PC-9 (cell line): Measurements from ENCODE around the gene SLC45A2. TPM values are rescaled to one million over a fixed set of nuclear protein-coding genes. Genes with fewer than 3 reads are reported as not detected.

Experiments
- BruUV-seq: library from RNA; stranded (reverse); fragments of 400-500 nt; replicated peaks from 2 replicates; lab custom pipeline; 2021; lab: Mats Ljungman, UMichigan
- CTCF ChIA-PET: fragments of 300-600 bp; sonication (Branson Sonifier 250); formaldehyde crosslinking; loops from one replicate; lab custom pipeline; 2022; ENCODE audit warnings: antibody characterized with exemption; lab: Charles Lee
- POLR2A ChIA-PET: fragments of 300-600 bp; sonication (Branson Sonifier 250); formaldehyde crosslinking; loops from one replicate; lab custom pipeline; 2022; ENCODE audit warnings: antibody characterized with exemption; ENCODE audit not compliant: unreplicated experiment; lab: Charles Lee
- DNase-seq, 2 experiments: peaks; one replicate each; pipeline versions ENCODE4 v3.0.0 to v3.0.0-alpha.2; 2015 to 2022; ENCODE audit warnings: mixed read lengths in 1 of 2
- H2AFZ ChIP-seq: fragments of 200-600 bp; sonication (generic); 2 replicates; pipeline ENCODE4 v1.8.1; 2017; ENCODE audit warnings: antibody characterized with exemption
- H3F3A ChIP-seq: fragments of 200-600 bp; sonication (generic); 2 replicates; pipeline ENCODE4 v1.8.1; 2017; ENCODE audit warnings: antibody characterized with exemption, mild to moderate bottlenecking, low read depth; ENCODE audit not compliant: insufficient read depth
- H3K27ac ChIP-seq: fragments of 200-600 bp; sonication (generic); 2 replicates; pipeline ENCODE4 v1.6.1; 2016; ENCODE audit warnings: mixed run types
- H3K27me3 ChIP-seq: fragments of 200-600 bp; sonication (generic); 2 replicates; pipeline ENCODE4 v1.6.1; 2016; ENCODE audit warnings: low read depth, mixed run types; ENCODE audit not compliant: insufficient read depth
- H3K36me3 ChIP-seq: fragments of 200-600 bp; sonication (generic); 2 replicates; pipeline ENCODE4 v1.6.1; 2016; ENCODE audit warnings: low read depth, mixed run types
- H3K4me1 ChIP-seq: fragments of 200-600 bp; sonication (generic); replicated peaks from 2 replicates; pipeline ENCODE4 v1.6.1; 2016; ENCODE audit warnings: mixed run types; ENCODE audit not compliant: insufficient read depth
- H3K4me2 ChIP-seq: fragments of 200-600 bp; sonication (generic); 2 replicates; pipeline ENCODE4 v1.6.1; 2017; ENCODE audit warnings: mixed run types
- H3K4me3 ChIP-seq: fragments of 200-600 bp; sonication (generic); 2 replicates; pipeline ENCODE4 v1.6.1; 2016; ENCODE audit warnings: mixed run types
- H3K79me2 ChIP-seq: fragments of 200-600 bp; sonication (generic); 2 replicates; pipeline ENCODE4 v1.6.1; 2017; ENCODE audit warnings: low read depth, mixed run types
- H3K9me2 ChIP-seq: fragments of 200-600 bp; sonication (generic); 2 replicates; pipeline ENCODE4 v1.8.1; 2017; ENCODE audit warnings: mild to moderate bottlenecking; ENCODE audit not compliant: insufficient read depth
- H3K9me3 ChIP-seq: fragments of 200-600 bp; sonication (generic); 2 replicates; pipeline ENCODE4 v1.8.1; 2016; ENCODE audit warnings: low read depth; ENCODE audit not compliant: insufficient read depth
- H4K20me1 ChIP-seq: fragments of 200-600 bp; sonication (generic); 2 replicates; pipeline ENCODE4 v1.8.1; 2017; ENCODE audit not compliant: insufficient read depth
- EZH2 ChIP-seq: fragments of 200-600 bp; sonication (generic); IDR thresholded peaks from 2 replicates; pipeline ENCODE4 v1.8.0; 2017; ENCODE audit warnings: antibody characterized with exemption, low read depth
- intact Hi-C: fragments of 100-400 bp; cut with micrococcal nuclease; formaldehyde crosslinking; loops from one replicate; pipeline ENCODE4 v1.10.0; 2022; ENCODE audit not compliant: unreplicated experiment
- total RNA-seq: library from RNA; stranded (reverse); gene quantifications from 2 replicates; pipeline ENCODE4 v1.2.3, GENCODE V29; 2021
- TF ChIP-seq, protein P1 (sequence below): fragments of 200-600 bp; sonication (generic); conservative IDR thresholded peaks from 2 replicates; pipeline ENCODE4 v1.6.1; 2017; ENCODE audit warnings: mixed run types, antibody characterized with exemption, mild to moderate bottlenecking, moderate library complexity

SLC45A2 gene
- total RNA-seq, 1 experiment from 2014 or later, result 0.33 TPM

DNA sequence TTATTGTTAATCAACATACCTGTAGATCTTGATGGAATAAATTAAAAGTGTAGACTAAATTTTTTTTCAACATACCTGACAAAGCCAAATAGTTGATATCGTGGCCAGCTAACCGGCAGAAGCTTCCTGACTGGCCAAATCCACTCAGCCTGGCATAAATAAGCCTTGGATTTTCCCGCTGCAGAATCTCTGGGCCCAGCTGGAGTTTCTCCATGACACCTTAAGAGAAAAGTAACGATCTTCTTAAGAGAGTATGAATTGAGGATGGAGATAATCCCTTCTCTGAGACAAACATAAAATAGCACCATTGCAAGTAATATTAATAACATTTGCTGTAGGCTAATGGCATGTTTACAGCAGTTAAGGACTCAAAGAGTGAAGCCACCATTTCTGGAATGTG is 21.2 kb upstream of the SLC45A2 start:
- POLR2A ChIA-PET, result interaction anchor here (0.7 kb wide), 2 partner anchors 28 to 35 kb away, joined by 4 read pairs; no protein-coding TSS in a partner anchor
- H3K36me3 ChIP-seq, result no peaks in the 10 kb centered on the region
- H3K4me1 ChIP-seq, result peaks cover 26% of the 10 kb centered on the region
- peaks cover 24% of the 10 kb centered on the region for H3F3A ChIP-seq
- no peaks in the 10 kb centered on the region for H3K27me3 ChIP-seq
- no peak overlapping the region for H3K4me2 ChIP-seq
- intact Hi-C loops, result loop anchor here (5.0 kb wide), 2 partner anchors 237 to 922 kb away; partner anchors contain the start of gene DNAJC21
- CTCF ChIA-PET, result interaction anchor here (0.6 to 1.1 kb wide), 2 partner anchors 9 to 1633 kb away, joined by 3 to 4 read pairs; no protein-coding TSS in a partner anchor
- H3K79me2 ChIP-seq, result peaks cover 9% of the 10 kb centered on the region; the same call in 1 of the 2 replicates
- H3K9me3 ChIP-seq, result no peaks in the 10 kb centered on the region
- TF ChIP-seq EZH2, result no peak
- TF ChIP-seq, protein P1, sequence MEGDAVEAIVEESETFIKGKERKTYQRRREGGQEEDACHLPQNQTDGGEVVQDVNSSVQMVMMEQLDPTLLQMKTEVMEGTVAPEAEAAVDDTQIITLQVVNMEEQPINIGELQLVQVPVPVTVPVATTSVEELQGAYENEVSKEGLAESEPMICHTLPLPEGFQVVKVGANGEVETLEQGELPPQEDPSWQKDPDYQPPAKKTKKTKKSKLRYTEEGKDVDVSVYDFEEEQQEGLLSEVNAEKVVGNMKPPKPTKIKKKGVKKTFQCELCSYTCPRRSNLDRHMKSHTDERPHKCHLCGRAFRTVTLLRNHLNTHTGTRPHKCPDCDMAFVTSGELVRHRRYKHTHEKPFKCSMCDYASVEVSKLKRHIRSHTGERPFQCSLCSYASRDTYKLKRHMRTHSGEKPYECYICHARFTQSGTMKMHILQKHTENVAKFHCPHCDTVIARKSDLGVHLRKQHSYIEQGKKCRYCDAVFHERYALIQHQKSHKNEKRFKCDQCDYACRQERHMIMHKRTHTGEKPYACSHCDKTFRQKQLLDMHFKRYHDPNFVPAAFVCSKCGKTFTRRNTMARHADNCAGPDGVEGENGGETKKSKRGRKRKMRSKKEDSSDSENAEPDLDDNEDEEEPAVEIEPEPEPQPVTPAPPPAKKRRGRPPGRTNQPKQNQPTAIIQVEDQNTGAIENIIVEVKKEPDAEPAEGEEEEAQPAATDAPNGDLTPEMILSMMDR, result no peak
- BruUV-seq, result no TSS peak
- no peak for DNase-seq
- H2AFZ ChIP-seq, result no peak overlapping the region
- H3K9me2 ChIP-seq, result no peaks in the 10 kb centered on the region
- no peaks in the 10 kb centered on the region for H4K20me1 ChIP-seq
- no peak overlapping the region for H3K27ac ChIP-seq
- no peak overlapping the region for H3K4me3 ChIP-seq

DNA sequence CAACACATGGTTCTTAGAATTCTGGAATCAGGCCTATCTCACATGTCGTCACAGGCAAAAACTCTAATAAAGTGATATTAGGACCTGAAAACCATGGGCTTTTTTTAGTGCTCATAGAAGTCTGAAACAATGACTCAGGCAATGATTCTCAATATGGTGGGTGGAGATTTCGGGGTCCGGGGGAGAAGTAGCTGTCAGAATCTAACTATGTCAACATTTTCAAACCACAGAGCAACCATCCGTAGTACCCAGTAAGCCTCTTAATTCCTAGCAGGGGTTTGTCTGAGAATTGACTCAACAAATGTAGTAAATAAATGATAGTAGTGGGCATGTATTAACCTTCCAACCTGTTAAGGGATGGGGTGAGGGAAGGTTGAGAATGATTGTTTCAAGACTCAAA is 20.7 kb upstream of the SLC45A2 start:
- TF ChIP-seq, protein P1, result no peak
- TF ChIP-seq EZH2, result no peak

DNA sequence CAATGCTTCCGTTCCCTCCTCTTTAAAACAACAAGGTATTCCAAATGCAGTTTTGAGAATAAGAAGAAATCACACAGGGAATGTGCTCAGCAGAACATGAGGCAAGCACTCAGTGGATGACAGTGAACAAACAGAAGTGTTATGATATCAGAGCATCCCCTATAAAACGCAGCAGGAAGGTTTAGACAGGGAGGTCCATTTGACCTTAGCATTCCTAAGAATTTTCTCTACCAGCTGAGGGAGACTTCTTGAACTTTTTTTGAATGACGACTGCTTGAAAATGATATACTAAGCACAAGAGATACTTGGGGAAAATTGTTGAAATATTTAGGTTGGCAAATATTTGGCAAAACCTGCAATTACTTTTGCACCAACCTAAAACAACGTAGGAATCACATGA is 19.4 kb upstream of the SLC45A2 start:
- intact Hi-C loops, result no loop called here
- Histone ChIP-seq H3K4me2 (no peak overlapping the region), H3K4me1 (peaks cover 17% of the 10 kb centered on the region), H3F3A (peaks cover 20% of the 10 kb centered on the region), H3K4me3 (no peak overlapping the region), H3K79me2 (peaks cover 9% of the 10 kb centered on the region; the same call in 1 of the 2 replicates), H3K9me3 (no peaks in the 10 kb centered on the region), H3K36me3 (no peaks in the 10 kb centered on the region), H3K9me2 (no peaks in the 10 kb centered on the region), H4K20me1 (no peaks in the 10 kb centered on the region), H3K27me3 (no peaks in the 10 kb centered on the region), H2AFZ (no peak overlapping the region), H3K27ac (no peak overlapping the region)
- BruUV-seq, result no TSS peak
- DNase-seq, result no peak
- ChIA-PET POLR2A (no interaction called here), CTCF (no interaction called here)
- TF ChIP-seq, protein P1, result no peak
- no peak for TF ChIP-seq EZH2

More for the DNA sequence above, 20.7 kb upstream of the SLC45A2 start:
- CTCF ChIA-PET, result no interaction called here
- POLR2A ChIA-PET, result interaction anchor here (0.7 kb wide), 1 partner anchor 28 kb away, joined by 4 read pairs; no protein-coding TSS in a partner anchor
- Histone ChIP-seq H4K20me1 (no peaks in the 10 kb centered on the region), H3F3A (peaks cover 24% of the 10 kb centered on the region), H3K4me2 (no peak overlapping the region), H3K9me3 (no peaks in the 10 kb centered on the region), H3K4me1 (peaks cover 26% of the 10 kb centered on the region), H3K27me3 (no peaks in the 10 kb centered on the region), H3K4me3 (no peak overlapping the region), H3K27ac (no peak overlapping the region), H3K79me2 (peaks cover 9% of the 10 kb centered on the region; the same call in 1 of the 2 replicates), H3K36me3 (no peaks in the 10 kb centered on the region), H2AFZ (no peak overlapping the region), H3K9me2 (no peaks in the 10 kb centered on the region)
- intact Hi-C loops, result loop anchor here (5.0 kb wide), 2 partner anchors 237 to 922 kb away; partner anchors contain the start of gene DNAJC21
- BruUV-seq, result no TSS peak
- DNase-seq, result no peak
